Stimulated activated CD4-positive, alpha-beta T cell treated with anti-CD3 and anti-CD28 coated beads, Interleukin-12 subunit alpha, Interleukin-12 subunit beta, amount 100 ng/mL, for 24 hours (primary cell): ENCODE data around the gene JDP2.
"Not testable (repeated sequence)": the region's sequence is repeated elsewhere in the genome, so short reads cannot be mapped to it uniquely, and the experiment has no call there.

Experiments used
- DNase-seq, 2 experiments: peaks; one replicate each; pipeline ENCODE4 v3.0.0-alpha.2; 2020; ENCODE audit warnings: low read depth in 2 of 2

JDP2 gene, protein sequence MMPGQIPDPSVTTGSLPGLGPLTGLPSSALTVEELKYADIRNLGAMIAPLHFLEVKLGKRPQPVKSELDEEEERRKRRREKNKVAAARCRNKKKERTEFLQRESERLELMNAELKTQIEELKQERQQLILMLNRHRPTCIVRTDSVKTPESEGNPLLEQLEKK

DNA sequence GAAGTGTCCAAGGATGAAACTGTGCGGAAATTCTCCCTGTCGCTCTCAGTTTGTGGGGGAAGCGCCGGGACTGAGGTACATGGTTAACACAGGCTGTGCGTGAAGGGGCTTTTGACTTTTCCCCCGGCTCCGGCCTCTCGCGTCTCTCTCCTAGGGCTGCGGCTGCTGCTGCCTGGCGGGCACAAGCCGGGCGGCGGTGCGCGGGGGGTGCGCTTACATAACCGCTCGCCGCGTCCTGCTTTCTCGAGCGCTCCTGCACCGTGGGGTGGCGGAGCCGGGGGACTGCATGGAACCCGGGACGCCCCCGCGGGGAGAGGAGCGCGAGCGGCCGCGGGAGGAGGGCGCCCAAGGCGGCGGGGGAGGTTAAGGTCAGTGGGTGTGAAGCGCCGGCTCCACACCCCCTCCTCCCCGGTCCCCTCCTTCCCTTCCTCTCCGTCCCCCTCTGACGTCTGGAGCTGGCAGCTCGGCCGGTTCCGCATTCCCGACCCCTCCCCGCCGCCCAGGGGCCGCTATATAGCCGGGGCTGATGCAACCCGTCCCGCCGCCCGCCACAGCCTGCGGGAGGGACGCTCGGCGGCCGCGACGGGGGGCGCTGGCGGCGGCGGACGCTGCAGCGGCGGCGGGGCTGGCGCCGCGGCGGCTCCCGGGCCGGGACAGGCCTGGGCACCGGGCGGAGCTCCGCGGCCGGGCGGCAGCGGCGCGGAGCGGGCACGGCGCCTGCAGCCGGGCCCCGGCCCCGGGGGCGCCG is at the start of gene JDP2:
TSS of gene JDP2 (plus strand) at position 541 of the 748 bp plus-strand sequence. CDS start 9,899 bp downstream, outside the sequence.
- DNase-seq, result peak; percentile 3 to 6

DNA sequence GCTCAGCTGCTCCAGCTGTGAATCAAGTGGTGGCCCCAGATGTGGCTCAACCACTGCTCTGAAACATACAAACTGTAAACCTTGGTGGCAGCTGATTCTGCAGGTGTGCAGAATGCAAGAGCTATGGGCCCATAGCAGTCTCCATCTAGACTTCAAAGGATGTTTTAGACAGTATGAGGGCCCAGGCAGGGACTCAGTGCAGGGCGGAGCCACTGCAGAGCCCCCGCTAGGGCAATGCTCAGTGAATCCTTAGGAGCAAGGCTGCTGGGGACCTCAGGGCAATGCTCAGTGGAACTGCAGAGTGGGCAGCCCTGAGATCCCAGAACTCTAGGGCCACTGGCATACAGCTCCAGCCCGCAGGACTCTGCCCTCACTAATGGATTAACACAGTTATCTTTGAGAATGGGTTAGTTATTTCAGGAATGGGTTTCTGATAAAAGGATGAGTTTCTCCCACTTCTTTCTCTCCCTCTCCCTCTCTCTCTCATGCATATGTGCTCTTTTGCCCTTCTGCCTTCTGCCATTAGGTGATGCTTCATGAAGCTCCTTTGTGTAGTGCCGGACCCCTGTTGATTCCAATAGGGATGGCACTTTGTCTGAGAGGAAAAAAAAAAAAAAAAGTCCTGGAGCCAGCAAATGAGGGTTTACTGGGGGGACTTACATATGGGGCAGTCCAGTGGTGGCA is 48.4 kb upstream of the JDP2 start:
- no peak for DNase-seq

DNA sequence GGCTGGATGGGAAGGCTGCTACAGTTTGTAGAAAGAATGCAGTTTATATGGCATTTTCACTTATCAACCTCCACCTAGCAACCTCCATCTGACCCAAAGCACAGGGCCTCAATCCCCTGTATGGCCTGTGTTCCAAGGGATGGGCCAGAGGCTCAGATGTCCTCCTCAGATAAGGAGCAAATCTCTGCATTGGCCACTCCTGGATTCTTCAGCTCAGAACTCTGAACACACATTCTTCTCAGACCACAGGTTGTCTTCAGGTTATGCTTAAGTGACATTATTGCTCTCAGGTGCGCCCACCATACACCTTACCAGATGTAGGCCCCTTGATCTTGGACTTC is 47.9 kb upstream of the JDP2 start:
- DNase-seq, result no peak

DNA sequence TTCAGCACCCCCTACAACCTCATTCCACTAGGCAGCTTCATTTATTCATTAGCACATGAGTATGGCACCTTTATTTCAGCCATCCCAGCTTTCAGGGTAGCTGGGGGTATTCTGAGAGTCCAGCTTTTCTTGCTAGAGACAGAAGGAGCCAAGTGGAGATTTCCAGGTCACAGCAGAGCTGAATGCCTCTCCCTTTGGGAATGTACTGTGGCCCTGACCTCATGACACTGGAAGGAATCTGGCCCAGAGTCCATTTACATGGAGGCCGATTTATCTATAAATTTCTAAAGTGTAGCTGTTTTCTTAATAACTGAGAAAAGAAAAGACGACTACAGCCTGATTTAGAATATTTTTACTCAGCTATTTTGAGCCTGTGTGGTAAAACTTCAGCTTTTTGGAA is 47.2 kb upstream of the JDP2 start:
- no peak for DNase-seq

DNA sequence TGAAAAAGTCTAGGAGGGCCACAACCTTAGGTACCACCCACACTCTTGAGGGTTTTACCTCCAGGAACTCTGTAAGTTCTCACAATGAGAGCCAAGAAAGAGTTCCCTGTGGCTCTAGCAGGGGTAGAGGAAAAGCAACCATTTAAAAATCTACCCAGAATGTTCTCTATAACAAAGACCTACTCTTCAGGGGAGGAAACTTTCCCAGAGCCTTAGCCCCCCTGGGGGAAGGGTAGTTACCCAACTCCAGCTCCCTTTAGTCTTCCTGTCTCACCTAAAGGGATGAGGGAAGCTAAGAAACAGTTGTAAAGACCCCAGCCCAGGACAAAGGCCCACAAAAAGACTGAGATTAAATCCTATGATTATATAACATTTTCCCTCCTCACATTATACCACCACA is 46.2 kb upstream of the JDP2 start:
- DNase-seq, result no peak

DNA sequence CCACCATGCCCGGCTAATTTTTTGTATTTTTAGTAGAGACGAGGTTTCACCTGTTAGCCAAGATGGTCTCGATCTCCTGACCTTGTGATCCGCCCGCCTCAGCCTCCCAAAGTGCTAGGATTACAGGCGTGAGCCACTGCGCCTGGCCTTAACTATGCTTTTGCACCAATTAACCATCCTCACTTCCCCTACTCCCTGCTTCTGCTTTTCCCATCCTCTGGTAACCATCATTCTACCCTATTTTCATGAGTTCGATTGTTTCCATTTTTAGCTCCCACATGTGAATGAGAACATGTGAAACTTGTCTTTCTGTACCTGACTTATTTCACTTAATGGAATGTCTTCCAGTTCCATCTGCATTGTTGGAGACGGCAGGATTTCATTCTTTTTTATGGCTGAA is 44.6 kb upstream of the JDP2 start:
- not testable (repeated sequence) for DNase-seq

DNA sequence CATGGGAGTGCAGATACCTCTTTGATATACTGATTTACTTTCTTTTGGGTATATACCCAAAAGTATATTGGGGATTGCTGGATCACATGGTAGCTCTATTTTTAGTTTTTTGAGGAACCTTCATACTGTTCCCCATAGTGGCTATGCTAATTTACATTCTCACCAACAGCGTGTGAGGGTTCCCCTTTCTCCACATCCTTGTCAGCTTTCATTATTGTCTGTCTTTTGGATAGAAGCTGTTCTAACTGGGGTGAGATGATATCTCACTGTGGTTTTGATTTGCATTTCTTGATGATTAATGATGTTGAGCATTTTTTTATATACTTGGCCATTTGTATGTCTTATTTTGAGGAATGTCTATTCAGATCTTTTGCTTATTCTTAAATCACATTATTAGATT is 44.1 kb upstream of the JDP2 start:
- DNase-seq, result no peak

DNA sequence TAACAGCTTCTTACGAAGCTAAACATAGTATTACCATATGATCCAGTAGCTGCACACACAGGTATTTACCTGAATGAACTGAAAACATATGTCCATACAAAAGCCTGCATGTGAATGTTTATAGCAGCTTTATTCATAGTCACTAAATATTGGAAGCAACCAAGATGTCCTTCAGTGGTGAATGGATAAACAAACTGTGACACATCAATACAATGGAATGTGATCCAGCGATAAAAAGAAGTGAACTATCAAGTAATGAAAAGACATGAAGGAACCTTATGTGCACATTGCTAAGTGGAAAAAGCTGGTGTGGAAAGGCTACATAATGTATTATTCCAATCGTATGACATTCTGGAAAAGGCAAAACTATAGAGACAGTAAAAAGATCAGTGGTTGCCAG is 38.1 kb upstream of the JDP2 start:
- no peak for DNase-seq

DNA sequence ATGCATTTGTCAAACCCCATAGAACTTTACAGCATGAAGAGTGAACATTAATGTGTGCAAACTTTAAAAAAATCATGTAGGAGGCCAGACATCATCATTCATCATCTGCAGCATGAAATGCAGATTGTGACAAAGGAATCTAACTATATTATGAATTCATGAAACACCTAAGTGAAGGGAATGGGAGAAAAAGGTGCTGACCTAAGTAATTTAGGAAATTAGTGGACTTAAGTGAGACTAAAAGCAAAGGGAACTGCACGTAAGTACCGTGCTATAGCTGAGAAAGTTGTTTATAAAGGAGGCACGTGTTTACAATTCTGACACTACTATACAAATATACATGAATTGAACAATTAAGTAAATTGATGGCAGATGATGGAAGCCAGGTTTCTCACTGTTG is 37.6 kb upstream of the JDP2 start:
- DNase-seq, result no peak

DNA sequence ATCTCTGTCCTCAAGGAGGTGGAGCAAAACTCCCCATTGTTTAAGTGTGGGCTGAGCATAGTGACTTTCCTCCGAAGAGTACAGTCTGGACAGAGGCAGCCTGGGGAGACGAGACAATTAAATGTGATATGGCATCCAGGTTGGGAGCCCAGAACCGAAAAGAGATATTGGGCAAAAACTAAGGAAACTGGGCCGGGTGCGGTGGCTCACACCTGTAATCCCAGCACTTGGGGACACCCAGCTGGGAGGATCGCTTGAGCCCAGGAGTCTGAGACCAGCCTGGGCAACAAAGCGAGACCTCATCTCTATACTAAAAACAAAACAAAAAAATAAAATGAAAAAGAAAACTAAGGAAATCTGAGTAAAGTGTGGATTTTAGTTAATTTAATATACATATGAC is 35.9 kb upstream of the JDP2 start:
- DNase-seq, result no peak

DNA sequence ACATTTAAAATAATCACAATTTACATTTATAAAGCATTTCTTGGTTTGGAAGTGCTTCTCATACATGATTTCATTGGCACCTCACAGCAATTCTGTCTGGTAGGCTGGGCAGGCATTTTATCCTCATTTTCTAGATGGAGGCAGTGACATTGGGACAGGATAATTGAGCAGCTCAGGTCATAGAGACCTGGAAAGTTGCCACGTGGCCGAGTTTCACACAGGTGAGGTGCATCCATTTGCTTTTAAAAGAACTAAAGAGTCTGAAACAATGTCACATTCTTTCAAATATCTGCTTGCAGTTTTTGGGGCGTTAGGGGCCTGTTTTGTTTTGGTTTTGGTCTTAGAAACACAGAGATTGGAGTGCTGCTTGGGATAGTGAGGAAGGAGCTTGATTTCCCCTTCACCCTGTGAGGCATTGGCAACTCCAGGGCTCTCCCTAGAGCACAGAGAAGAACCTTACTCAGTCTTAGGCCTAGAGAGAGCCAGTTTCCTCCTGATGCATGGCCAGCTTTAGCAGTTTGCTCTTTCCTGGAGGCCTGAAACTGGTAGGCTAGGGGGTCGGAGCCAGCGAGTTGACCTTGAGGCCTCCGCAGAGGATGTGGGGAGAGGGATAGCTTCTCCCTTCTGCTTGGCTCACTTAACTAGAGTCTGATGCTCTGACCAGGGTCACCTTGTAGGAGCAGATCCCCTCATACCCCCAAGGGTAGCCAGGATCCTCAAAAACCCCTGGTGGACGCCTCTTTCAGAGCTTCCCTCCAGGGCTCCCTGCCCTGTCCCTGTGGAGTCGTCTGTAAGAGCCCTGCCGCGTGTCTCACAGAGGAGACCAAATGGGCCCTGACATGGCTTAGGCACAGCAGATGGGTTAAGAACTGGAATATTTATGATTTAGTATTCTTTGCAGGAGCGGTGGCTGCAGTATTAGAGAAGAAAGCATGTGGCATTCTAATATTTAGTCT is 34.9 kb upstream of the JDP2 start:
- no peak for DNase-seq

DNA sequence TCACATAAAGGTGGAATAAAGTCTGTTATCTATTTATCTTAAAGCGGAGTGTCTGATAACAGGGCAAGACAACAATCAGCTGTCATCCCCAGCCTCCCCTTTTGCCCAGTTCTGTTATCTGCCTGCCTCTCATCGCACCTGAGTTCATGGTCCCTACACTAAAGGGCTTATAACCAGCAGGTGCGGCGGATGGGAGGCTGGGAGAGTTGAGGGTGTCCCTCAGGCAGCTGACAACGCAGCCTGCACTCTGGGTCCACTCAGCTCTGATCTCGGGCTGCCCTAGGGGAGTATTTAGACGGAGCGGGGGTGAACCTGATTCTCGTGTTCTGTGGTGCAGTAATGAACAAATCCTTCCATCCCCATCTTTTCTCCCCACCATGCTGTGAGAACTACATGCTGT is 34.0 kb upstream of the JDP2 start:
- DNase-seq, result no peak

DNA sequence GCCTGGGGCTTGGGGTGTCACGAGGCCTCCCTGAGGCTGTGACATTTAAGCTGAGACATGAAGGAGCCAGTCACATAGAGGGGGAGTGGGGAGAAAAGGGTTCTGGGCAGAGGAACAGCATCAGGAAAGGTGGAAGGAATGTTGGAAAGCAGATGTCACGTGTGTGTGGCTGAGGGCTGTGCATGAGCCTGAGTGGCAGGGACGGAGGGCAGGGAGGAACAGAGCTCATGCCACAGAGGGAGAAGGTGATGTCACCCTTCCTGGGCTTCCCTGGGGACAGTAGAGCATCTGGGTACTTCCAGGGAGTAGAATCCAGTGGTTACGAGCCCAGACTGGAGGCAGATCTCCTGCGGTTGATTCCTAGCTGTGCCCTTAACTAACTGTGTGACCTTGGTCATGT is 32.0 kb upstream of the JDP2 start:
- no peak for DNase-seq

DNA sequence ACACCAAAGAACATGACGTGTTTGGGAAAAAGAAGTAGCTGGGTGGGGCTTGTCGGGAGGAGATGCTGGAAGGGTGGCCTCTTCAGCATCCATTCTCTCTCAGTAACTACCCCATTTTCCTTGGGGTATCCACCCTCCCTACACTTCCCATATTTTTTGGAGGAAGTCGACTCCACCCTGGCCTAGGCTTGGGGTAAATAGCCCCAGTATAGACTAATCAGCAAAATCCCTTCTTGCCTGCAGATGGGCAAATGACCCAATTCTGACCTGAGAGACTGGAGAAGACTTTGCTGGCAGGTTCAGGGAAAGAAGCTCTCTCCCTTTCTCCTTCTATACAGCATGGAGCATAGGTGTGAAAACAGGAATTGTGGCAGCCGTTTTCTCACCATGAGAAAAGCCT is 28.5 kb upstream of the JDP2 start:
- DNase-seq, result no peak

DNA sequence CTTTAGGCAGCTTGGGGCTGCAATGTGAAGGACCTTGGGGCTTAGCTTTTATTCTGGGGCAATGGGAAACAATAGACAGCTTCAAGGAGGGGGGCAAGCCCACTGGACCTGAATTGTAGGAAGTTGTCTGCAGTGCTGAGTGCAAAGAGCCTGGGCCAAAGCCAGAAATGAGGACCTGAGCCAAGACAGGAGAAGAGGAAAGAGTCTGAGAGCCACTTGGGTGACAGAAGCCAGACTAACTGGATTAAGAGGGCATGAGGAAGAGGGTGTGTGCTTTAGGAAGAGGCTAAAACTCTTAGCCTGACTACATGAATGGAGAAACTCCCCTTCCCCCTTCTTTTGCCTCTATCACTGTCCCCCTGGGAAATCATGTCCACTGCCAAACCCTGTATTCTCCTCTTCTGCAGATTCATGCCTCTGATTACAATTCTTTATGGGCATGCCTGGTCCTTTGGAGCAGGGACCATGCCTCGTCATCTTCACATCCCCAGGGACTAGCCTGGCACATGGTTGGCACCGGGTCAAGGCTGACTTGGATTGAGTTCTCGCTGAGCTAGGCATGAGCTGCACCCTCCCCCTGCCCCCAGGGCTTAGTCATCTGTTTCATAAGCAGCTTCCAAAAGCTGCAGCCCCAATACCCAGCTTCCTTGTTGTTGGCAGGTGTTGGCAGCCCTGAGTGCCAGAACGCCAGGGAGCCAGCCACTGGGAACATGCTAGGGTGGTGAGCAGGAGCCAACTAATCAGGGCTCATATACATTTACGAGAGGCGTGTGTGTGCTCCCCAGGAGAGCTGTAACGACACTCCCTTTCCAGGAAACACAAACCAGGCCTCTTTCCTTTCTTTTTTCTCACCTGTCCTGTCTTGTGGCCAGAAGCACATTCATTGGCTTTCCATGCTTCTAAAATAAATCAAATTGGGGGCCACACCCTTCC is 27.7 kb upstream of the JDP2 start:
- DNase-seq, result no peak

DNA sequence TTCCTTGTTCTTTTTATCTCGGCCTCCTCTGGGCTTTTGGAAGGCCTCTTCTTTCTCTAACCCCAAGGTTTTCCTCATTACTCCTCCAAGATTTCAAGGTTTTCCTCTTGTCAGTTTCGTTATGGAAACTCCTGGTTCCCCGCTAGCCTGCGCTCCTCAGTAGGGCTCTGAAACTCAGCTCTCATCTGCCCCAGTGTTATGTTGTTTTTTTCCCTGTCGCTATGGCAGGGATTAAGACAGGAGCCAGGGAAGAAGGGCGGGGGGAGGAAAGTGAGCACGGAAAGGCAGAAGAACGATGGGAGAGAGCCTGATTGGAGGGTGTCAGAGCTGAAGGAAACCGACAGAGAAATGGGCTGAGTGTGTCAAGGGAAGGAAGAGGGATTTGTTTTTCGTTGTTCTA is 26.5 kb upstream of the JDP2 start:
- no peak for DNase-seq

DNA sequence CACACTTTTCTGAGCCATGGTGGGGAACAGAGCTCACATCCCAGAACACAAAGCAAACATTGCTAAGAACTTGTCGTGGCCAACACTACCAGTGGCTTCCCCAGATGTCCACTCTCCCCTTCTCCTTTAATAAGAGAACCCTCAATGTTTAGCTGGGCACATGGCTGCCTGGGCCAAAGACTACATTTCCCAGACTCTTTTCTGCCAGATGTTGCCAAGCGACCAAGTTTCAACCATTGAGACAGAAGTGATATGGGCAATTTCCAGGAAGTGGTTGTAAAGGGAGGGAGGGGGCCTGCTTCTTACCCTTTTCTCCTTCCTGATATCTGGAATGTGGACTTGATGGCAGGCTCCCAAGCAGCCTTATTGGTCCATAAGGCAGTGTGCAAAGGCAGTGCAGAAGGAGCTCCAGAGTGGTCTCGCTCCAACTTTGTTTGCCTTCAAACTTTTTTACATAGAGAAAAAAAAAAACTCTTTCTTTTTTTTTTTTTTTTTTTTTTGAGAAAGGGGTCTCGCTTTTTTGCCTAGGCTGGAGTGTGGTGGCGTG is 24.9 kb upstream of the JDP2 start:
- DNase-seq, result no peak

DNA sequence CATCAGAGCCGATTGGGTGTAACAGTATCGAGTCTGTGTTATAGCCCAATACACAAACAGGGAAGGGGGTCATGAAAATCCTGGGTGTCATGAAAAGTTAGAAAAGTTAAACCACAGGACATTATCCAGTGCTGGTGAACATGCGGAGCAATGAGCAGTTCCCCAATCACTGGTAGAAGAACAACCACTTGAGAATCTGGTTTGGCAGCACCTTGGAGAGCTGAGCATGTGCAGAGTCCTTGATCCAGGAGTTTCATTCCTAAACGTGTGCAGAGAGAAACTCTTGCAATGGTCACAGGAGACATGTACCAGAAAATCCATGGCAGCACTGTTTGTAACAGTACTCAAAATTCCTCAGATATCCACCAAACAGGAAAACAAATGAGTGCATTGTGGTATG is 23.0 kb upstream of the JDP2 start:
- DNase-seq, result no peak

DNA sequence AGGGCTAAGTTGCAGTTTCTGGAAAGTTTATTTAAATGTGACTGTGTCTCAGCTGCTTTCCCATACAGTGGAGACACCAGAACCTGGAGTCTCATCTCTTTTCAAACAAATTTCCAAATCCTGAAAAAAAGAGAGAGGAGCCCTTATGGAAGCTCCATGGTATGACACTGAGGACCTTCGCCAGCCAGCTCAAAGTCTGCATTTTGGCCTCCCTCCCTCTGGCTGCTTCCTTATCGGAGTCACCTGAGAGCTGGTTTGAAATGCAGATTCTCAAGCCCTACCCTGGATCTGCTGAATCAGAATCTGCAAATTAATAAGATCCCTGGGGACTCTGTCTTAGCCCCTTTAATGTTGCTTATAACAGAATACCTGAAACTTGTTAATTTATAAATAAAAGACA is 21.7 kb upstream of the JDP2 start:
- no peak for DNase-seq

DNA sequence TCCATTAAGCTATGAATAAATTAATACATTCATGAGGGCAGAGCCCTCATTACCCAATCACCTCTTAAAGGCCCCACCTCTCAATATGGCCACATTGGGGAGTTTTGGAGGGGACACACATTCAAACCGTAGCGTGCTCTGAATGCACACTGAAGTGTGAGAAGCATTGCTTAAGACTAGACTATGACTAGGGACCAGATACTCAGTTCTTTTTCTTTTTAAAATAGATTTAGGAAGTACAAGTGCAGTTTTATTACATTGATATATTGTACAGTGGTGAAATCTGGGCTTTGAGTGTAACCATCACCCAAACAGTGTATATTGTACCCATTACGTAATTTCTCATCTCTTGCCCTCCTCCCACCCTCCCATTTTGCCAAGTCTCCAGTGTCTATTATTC is 21.0 kb upstream of the JDP2 start:
- no peak for DNase-seq
